WTC11 (cell line): ENCODE data around the gene MSH3.

Source experiments
- ATF2 ChIP-seq: sonication (generic); formaldehyde crosslinking; IDR thresholded peaks from 2 replicates; pipeline ENCODE4 v1.8.1; 2022; ENCODE audit warnings: low read depth, missing genetic modification reagents, borderline replicate concordance
- CTCF ChIP-seq: fragments of 200-600 bp; IDR thresholded peaks from 2 replicates; pipeline ENCODE4 v1.8.0; 2022; ENCODE audit warnings: antibody characterized with exemption
- E2F1 ChIP-seq: sonication (generic); formaldehyde crosslinking; IDR thresholded peaks from 2 replicates; pipeline ENCODE4 v1.8.0; 2022; ENCODE audit warnings: mild to moderate bottlenecking, missing genetic modification reagents
- ESRRA ChIP-seq: sonication (generic); formaldehyde crosslinking; IDR thresholded peaks from 2 replicates; pipeline ENCODE4 v1.8.1; 2022; ENCODE audit warnings: mild to moderate bottlenecking, missing genetic modification reagents, borderline replicate concordance
- FOXJ3 ChIP-seq: sonication (generic); formaldehyde crosslinking; IDR thresholded peaks from 2 replicates; pipeline ENCODE4 v1.9.0; 2021; ENCODE audit warnings: missing genetic modification reagents, mild to moderate bottlenecking, borderline replicate concordance
- FOXP4 ChIP-seq: sonication (generic); formaldehyde crosslinking; IDR thresholded peaks from 2 replicates; pipeline ENCODE4 v1.8.0; 2022; ENCODE audit warnings: mild to moderate bottlenecking, missing genetic modification reagents
- MXD4 ChIP-seq: fragments of 250-450 bp; sonication (Bioruptor Pico); IDR thresholded peaks from 2 replicates; pipeline ENCODE4 v1.8.0; 2021; ENCODE audit warnings: mild to moderate bottlenecking, moderate library complexity, borderline replicate concordance
- NR3C1 ChIP-seq: sonication (generic); formaldehyde crosslinking; conservative IDR thresholded peaks from 2 replicates; pipeline ENCODE4 v1.8.1; 2023; ENCODE audit warnings: low read depth, mild to moderate bottlenecking, missing genetic modification reagents
- SMAD4 ChIP-seq: sonication (generic); formaldehyde crosslinking; IDR thresholded peaks from 2 replicates; pipeline ENCODE4 v1.8.0; 2022; ENCODE audit warnings: mild to moderate bottlenecking, missing genetic modification reagents
- TCF7 ChIP-seq: sonication (generic); formaldehyde crosslinking; IDR thresholded peaks from 2 replicates; pipeline ENCODE4 v1.8.0; 2022; ENCODE audit warnings: mild to moderate bottlenecking, low read depth, missing genetic modification reagents, moderate library complexity
- ZBTB43 ChIP-seq: sonication (generic); formaldehyde crosslinking; IDR thresholded peaks from 2 replicates; pipeline ENCODE4 v1.8.1; 2023; ENCODE audit warnings: mild to moderate bottlenecking, missing genetic modification reagents
- ZNF219 ChIP-seq: sonication (generic); formaldehyde crosslinking; IDR thresholded peaks from 2 replicates; pipeline ENCODE4 v1.8.0; 2023; ENCODE audit warnings: missing genetic modification reagents, mild to moderate bottlenecking, borderline replicate concordance
- ZNF416 ChIP-seq: fragments of 250-450 bp; sonication (Bioruptor Pico); IDR thresholded peaks from 2 replicates; pipeline ENCODE4 v1.9.0; 2021; ENCODE audit warnings: mild to moderate bottlenecking, inconsistent platforms

GRCh38 chr5:80632700-80633099 lies 21.8 kb upstream of the MSH3 start:
- TF ChIP-seq CTCF (no peak), ESRRA (no peak), ZBTB43 (CRISPR knock-in tag) (no peak), MXD4 (no peak), FOXP4 (CRISPR knock-in tag) (no peak), TCF7 (no peak), ATF2 (CRISPR knock-in tag) (no peak), E2F1 (CRISPR knock-in tag) (no peak), ZNF416 (CRISPR knock-in tag) (no peak), FOXJ3 (CRISPR knock-in tag) (no peak), ZNF219 (no peak), SMAD4 (CRISPR knock-in tag) (no peak), NR3C1 (no peak)
